Breast epithelium (tissue), 4 donors: ENCODE data around the gene MPST. TPM values are rescaled to one million over a fixed set of nuclear protein-coding genes. Genes with fewer than 3 reads are reported as not detected.

Source experiments
- DNase-seq, 2 donors: peaks; one replicate each; pipeline ENCODE4 v3.0.0-alpha.2; 2019; ENCODE audit warnings: low spot score in 2 of 2
- H3K27ac ChIP-seq, 2 donors: fragments of 200-600 bp; sonication (generic) in 1 of 2; one replicate each; pipeline ENCODE4 v1.5.1; 2016 to 2019; ENCODE audit warnings: mild to moderate bottlenecking in 1 of 2
- H3K27me3 ChIP-seq, 2 donors: fragments of 200-600 bp; sonication (generic) in 1 of 2; one replicate each; pipeline versions ENCODE4 v1.5.1 to v1.6.0; 2017 to 2019; ENCODE audit warnings: control low read depth in 1 of 2, mild to moderate bottlenecking in 1 of 2
- H3K36me3 ChIP-seq: fragments of 200-600 bp; one replicate; pipeline ENCODE4 v1.5.1; 2019
- H3K4me1 ChIP-seq, 2 donors: fragments of 200-600 bp; sonication (generic); one replicate each; pipeline ENCODE4 v1.5.1; 2016 to 2019; ENCODE audit warnings: control low read depth in 1 of 2
- H3K4me3 ChIP-seq, 3 donors: fragments of 200-600 bp; sonication (generic); 1 replicate in 2 of 3; 2 replicates in 1 of 3; pipeline ENCODE4 v1.5.1; 2016 to 2019; ENCODE audit warnings: mild to moderate bottlenecking in 3 of 3, moderate library complexity in 2 of 3
- H3K9me3 ChIP-seq, 2 donors: fragments of 200-600 bp; sonication (generic) in 1 of 2; one replicate each; pipeline ENCODE4 v1.5.1; 2016 to 2019; ENCODE audit warnings: control low read depth in 1 of 2
- CTCF ChIP-seq, 3 donors: fragments of 450-650 bp; IDR thresholded peaks; one replicate each; pipeline ENCODE4 v1.5.1; 2016 to 2017; ENCODE audit warnings: antibody characterized with exemption in 3 of 3, mild to moderate bottlenecking in 3 of 3, moderate library complexity in 3 of 3
- POLR2A ChIP-seq: fragments of 450-650 bp; IDR thresholded peaks from one replicate; pipeline ENCODE4 v1.6.1; 2016; ENCODE audit warnings: antibody characterized with exemption, mild to moderate bottlenecking, moderate library complexity
- POLR2AphosphoS5 ChIP-seq, 3 donors: sonication (generic); formaldehyde crosslinking; IDR thresholded peaks; one replicate each; pipeline ENCODE4 v1.6.1; 2017; ENCODE audit warnings: antibody characterized with exemption in 3 of 3
- intact Hi-C: fragments of 100-400 bp; cut with DNase I; formaldehyde crosslinking; loops from one replicate; pipeline ENCODE4 v1.15.1; 2023; ENCODE audit warnings: low total_unique reads
- total RNA-seq, 3 donors: library from RNA; depleted of rRNA; stranded (reverse); fragments of >200 nt; gene quantifications; one replicate each; pipeline ENCODE4 v1.1.0, GENCODE V29; 2016

MPST gene
- total RNA-seq, 3 donors from 2014 or later, result 72.0 to 175 (median 113) TPM

DNA sequence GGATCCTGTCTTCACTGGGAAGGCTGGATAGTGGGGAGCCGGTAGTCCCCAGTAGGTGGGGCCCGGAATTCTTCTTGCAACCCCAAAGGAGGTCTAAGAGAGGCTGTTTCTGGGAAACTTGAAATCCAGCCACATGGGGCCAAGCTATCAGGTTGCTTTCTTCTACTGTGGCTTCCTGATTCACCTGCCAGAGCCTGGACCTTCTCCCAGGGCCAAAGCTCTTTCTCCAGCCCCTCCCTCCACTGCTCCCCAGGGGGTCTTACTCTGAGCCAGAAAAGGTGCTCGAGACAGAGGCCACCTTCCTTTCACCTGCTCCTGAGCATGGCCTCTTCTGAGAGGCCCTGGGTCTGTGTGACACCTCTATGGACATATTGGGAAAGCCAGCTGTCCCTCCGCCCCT is 9.4 kb upstream of the MPST start:
- Histone ChIP-seq H3K4me1 (no peaks in the 10 kb centered on the region), H3K9me3 (no peaks in the 10 kb centered on the region), H3K27me3 (no peaks in the 10 kb centered on the region), H3K36me3 (no peaks in the 10 kb centered on the region), H3K4me3 (no peak overlapping the region), H3K27ac (no peak overlapping the region)
- DNase-seq, result no peak
- no peak for TF ChIP-seq CTCF (IDR thresholded peaks at IDR 0.05)
- no peak for TF ChIP-seq POLR2AphosphoS5 (IDR thresholded peaks at IDR 0.05)
- TF ChIP-seq POLR2A, result no peak
- intact Hi-C loops, result no loop called here

DNA sequence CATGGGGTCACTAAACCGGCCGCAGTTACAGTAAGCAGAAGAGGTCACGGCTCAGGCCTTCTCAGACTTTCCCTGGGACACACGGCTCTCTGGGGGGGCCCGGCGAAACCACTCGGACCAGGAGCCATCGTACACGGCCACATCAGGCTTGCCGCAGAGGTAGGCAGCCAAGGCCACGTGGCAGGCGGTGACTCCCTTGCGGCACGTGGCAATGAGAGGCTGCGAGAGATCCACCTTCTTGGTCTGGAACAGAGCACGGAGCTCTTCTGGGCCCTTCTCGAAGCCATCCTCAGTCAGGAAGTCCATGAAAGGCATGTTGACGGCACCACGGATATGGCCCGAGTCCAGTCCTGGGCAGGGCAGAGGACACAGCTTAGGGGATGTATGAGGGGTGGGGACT is 8.6 kb upstream of the MPST start:
- DNase-seq, result no peak
- no peaks in the 10 kb centered on the region for H3K36me3 ChIP-seq
- intact Hi-C loops, result no loop called here
- H3K9me3 ChIP-seq, result no peaks in the 10 kb centered on the region
- no peaks in the 10 kb centered on the region for H3K27me3 ChIP-seq
- TF ChIP-seq POLR2A (no peak), POLR2AphosphoS5 (IDR thresholded peaks at IDR 0.05) (no peak), CTCF (IDR thresholded peaks at IDR 0.05) (no peak)
- H3K4me3 ChIP-seq, result no peak overlapping the region
- H3K27ac ChIP-seq, result no peak overlapping the region
- H3K4me1 ChIP-seq, result no peaks in the 10 kb centered on the region

GRCh38 chr22:37011472-37011871 is 8.1 kb upstream of the MPST start:
- Histone ChIP-seq H3K36me3 (no peaks in the 10 kb centered on the region), H3K27ac (no peak overlapping the region), H3K27me3 (no peaks in the 10 kb centered on the region), H3K9me3 (no peaks in the 10 kb centered on the region), H3K4me1 (no peaks in the 10 kb centered on the region), H3K4me3 (no peak overlapping the region)
- DNase-seq, result no peak
- TF ChIP-seq POLR2A (no peak), POLR2AphosphoS5 (IDR thresholded peaks at IDR 0.05) (no peak), CTCF (IDR thresholded peaks at IDR 0.05) (no peak)
- intact Hi-C loops, result no loop called here

GRCh38 chr22:37012262-37012904 is 7.2 kb upstream of the MPST start:
- Histone ChIP-seq H3K36me3 (no peaks in the 10 kb centered on the region), H3K4me3 (no peak overlapping the region), H3K4me1 (no peaks in the 10 kb centered on the region), H3K27me3 (no peaks in the 10 kb centered on the region), H3K9me3 (no peaks in the 10 kb centered on the region), H3K27ac (no peak overlapping the region)
- no peak for DNase-seq
- intact Hi-C loops, result no loop called here
- TF ChIP-seq CTCF (IDR thresholded peaks at IDR 0.05) (no peak), POLR2A (no peak), POLR2AphosphoS5 (IDR thresholded peaks at IDR 0.05) (no peak)

- H3K36me3 ChIP-seq, result no peaks in the 10 kb centered on the region
- intact Hi-C loops, result no loop called here
- TF ChIP-seq POLR2AphosphoS5 (IDR thresholded peaks at IDR 0.05) (no peak), POLR2A (no peak), CTCF (IDR thresholded peaks at IDR 0.05) (no peak)
- DNase-seq, result no peak
- no peaks in the 10 kb centered on the region for H3K9me3 ChIP-seq
- H3K4me3 ChIP-seq, result no peak overlapping the region
- no peaks in the 10 kb centered on the region for H3K27me3 ChIP-seq
- no peaks in the 10 kb centered on the region for H3K4me1 ChIP-seq
- H3K27ac ChIP-seq, result no peak overlapping the region
Observed at GRCh38 chr22:37012956-37013355, 6.6 kb upstream of the MPST start.
